Coronary artery (tissue), 2 donors: ENCODE data around the gene MAST3.

Experiments used
- DNase-seq: peaks from one replicate; pipeline ENCODE4 v3.0.0-alpha.2; 2017; ENCODE audit warnings: low spot score
- H3K27ac ChIP-seq, 2 donors: fragments of 200-600 bp; sonication (generic); one replicate each; pipeline ENCODE4 v1.5.1; 2016 to 2019
- H3K4me3 ChIP-seq: fragments of 200-600 bp; sonication (generic); 2 replicates; pipeline ENCODE4 v1.5.1; 2016; ENCODE audit warnings: mild to moderate bottlenecking, moderate library complexity
- TF ChIP-seq, protein P1 (sequence below): fragments of 200-600 bp; sonication (generic); IDR thresholded peaks from one replicate; pipeline ENCODE4 v1.5.1; 2019; ENCODE audit warnings: antibody characterized with exemption

Gene MAST3

DNA sequence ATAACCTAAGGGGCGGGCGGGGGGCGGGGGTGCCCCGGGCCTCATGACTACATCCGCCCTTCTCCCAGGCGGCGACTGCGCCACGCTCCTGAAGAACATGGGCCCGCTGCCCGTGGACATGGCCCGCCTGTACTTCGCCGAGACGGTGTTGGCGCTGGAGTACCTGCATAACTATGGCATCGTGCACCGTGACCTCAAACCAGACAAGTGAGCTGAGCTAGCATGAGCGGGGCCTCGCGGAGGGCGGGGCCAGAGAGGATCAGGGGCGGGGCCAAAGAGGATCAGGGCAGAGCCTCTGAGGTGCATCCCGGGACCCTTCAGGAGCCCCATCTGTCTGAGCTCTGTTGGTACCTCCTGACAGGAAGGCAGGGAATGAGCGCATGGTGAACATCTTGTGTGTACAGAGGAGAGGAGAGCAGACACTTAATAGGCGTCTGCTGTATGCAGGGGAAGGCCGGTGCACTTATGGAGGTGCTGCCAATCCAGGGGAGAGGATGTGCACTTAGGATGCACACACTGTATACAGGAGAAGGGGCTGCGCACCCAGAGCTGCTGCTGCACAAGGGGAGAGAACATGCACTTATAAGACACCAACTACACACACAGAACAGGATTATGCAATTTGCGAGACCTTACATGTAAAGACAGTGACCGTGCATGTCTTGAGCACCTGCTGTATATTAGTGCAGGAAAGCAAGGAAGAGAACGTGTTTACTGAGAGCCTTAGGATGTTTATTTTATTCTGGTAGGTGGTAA is 34.4 kb downstream of the MAST3 start:
- TF ChIP-seq, protein P1, sequence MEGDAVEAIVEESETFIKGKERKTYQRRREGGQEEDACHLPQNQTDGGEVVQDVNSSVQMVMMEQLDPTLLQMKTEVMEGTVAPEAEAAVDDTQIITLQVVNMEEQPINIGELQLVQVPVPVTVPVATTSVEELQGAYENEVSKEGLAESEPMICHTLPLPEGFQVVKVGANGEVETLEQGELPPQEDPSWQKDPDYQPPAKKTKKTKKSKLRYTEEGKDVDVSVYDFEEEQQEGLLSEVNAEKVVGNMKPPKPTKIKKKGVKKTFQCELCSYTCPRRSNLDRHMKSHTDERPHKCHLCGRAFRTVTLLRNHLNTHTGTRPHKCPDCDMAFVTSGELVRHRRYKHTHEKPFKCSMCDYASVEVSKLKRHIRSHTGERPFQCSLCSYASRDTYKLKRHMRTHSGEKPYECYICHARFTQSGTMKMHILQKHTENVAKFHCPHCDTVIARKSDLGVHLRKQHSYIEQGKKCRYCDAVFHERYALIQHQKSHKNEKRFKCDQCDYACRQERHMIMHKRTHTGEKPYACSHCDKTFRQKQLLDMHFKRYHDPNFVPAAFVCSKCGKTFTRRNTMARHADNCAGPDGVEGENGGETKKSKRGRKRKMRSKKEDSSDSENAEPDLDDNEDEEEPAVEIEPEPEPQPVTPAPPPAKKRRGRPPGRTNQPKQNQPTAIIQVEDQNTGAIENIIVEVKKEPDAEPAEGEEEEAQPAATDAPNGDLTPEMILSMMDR = no peak
- no peak for DNase-seq
- Histone ChIP-seq H3K4me3 (no peak overlapping the region), H3K27ac (no peak overlapping the region)

DNA sequence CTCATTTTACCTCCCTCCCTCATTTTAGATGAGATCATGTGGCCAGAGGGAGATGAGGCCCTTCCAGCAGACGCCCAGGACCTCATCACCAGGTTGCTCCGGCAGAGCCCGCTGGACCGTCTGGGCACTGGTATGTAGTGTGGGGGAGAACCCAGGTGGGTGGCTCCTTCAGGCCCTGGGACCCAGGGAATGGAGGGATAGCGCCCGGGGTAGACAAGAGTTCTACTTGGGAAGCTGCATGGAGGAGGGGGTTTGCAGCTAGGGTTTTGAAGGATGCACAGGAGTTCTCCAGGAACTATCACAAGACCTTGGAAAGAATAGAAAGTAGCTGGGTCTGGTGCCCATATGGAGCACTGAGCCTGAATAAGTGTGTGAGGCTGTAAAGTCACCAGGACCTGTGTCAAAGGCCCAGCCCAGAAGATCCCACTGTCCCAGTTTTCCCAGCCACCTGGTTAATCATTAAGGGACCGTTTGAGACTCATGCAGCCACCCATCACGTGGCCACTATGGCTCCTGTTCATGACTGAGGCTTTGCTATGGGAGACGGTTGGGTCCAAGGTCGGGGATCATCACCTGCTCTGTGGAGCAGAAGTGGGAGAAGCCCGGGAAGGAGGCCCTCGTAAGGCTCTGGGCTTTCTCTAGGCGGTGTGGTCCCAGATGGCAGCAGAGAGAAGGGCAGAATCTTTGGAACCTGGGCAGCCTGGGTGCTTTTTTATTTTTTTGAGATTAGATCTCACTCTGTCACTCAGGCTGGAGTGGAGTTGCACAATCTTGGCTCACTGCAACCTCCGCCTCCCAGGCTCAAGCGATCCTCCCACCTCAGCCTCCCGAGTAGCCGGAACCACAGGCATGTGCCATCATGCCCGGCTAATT is 38.4 kb downstream of the MAST3 start:
- H3K27ac ChIP-seq = no peak overlapping the region
- H3K4me3 ChIP-seq = no peak overlapping the region
- TF ChIP-seq, protein P1 = no peak
- DNase-seq = no peak

DNA sequence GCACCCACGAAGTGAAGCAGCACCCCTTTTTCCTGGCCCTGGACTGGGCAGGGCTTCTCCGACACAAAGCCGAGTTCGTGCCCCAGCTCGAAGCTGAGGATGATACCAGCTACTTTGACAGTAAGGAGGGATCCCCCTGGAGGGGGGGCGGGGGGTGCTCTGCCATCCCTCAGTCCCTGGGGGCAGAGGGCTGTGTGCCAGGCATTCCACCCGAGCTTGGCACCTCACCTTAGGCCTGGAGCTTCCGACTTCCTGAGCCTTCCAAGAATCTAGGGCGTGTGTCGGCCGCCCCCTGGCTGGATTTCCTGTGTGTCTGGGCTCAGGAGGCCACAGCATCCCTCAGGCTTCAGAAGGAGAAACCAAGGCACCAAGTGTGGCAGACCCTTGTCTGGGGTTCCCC is 39.7 kb downstream of the MAST3 start:
- Histone ChIP-seq H3K27ac (no peak overlapping the region), H3K4me3 (no peak overlapping the region)
- no peak for DNase-seq
- TF ChIP-seq, protein P1 = no peak

DNA sequence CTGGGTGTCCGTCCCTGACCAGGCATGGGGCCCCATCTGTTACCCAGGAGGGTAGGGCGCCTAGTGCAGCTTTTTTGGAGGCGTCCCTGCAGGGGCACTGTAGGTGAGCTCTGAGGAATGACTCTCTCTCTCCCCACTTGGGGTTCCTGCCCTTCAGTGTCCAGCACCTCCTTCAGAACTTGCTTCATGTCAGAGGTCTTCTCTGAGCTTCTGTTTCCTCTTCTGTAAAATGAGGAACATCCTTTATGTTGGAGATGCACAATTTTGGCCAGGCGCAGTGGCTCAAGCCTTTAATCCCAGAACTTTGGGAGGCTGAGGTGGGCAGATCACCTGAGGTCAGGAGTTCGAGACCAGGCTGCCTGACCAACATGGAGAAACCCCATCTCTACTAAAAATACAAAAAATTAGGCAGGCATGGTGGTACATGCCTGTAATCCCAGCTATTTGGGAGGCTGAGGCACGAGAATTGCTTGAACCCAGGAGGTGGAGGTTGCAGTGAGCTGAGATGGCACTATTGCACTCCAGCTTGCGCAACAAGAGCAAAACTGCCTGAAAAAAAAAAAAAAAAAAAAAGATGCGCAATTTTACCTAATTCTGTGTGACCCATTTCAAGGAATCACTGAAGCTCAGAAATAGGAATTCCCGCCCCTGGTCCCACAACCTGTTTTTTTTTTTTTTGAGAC is 40.2 kb downstream of the MAST3 start:
- no peak for DNase-seq
- TF ChIP-seq, protein P1 = no peak
- Histone ChIP-seq H3K27ac (no peak overlapping the region), H3K4me3 (no peak overlapping the region)

DNA sequence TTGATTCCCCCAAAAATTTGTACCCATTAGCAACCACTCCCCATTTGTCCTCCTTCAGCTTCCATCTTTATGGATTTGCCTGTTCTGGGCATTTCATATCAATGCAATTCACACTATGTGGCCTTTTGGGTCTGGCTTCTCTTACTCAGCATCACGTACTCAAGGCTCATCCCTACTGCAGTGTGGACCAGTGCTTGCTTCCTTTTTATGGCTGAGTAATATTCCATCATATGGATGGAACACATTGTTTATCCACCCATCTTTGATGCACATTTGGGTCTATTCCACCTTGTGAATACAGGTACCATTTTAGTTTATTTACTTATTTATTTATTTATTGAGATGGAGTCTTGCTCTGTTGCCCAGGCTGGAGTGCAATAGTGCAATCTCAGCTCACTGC is 42.9 kb downstream of the MAST3 start:
- no peak overlapping the region for H3K4me3 ChIP-seq
- TF ChIP-seq, protein P1 = no peak
- no peak overlapping the region for H3K27ac ChIP-seq
- DNase-seq = no peak

DNA sequence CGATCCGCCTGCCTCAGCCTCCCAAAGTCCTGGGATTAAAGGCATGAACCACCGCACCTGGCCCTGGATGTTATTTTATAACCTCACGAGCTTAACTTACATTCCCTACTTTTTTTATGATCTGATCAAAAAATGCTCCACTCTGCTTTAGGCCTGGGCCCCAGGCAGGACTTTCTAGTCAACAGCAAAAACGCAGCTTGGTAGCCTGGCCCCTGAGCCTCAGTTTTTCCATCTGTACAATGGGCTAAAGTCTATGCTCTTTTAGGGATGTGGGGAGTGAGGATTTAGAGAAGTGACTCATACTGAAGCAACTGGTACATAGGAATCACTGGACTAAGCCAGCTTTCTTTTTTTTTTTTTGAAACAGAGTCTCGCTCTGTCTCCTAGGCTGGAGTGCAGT is 43.5 kb downstream of the MAST3 start:
- TF ChIP-seq, protein P1 = no peak
- DNase-seq = no peak
- Histone ChIP-seq H3K4me3 (no peak overlapping the region), H3K27ac (no peak overlapping the region)
